GM13977 (cell line): ENCODE data around the gene SPON2.

Experiments used
- DNase-seq: peaks from one replicate; pipeline ENCODE4 v3.0.0; 2012; ENCODE audit warnings: low spot score
- CTCF ChIP-seq: IDR thresholded peaks from 2 replicates; pipeline ENCODE4 v1.5.1; 2012; ENCODE audit warnings: mild to moderate bottlenecking, control low read depth; ENCODE audit not compliant: insufficient read depth; ENCODE audit errors: extremely low read depth, missing control alignments
- in situ Hi-C: fragments of 300-500 bp; cut with MboI; formaldehyde crosslinking; loops from one replicate; pipeline ENCODE4 v1.12.0; 2022; ENCODE audit warnings: low sequenced_read_pairs, low pct_unique_long_range_greater_than_20kb, mixed read lengths, inconsistent platforms; ENCODE audit not compliant: unreplicated experiment

Gene SPON2

GRCh38 chr4:1167244-1167949, 5.0 kb downstream of the SPON2 start:
- TF ChIP-seq CTCF, result peak; percentile 95
- peak; percentile 91 for DNase-seq
- in situ Hi-C loops, result no loop called here

GRCh38 chr4:1166509-1167243, 5.7 kb downstream of the SPON2 start:
- no peak for TF ChIP-seq CTCF
- DNase-seq, result no peak
- in situ Hi-C loops, result no loop called here

- in situ Hi-C loops, result no loop called here
These were observed 7.3 kb downstream of the SPON2 start for GRCh38 chr4:1164956-1165545.

GRCh38 chr4:1164444-1164843, 7.9 kb downstream of the SPON2 start:
- TF ChIP-seq CTCF, result no peak
- in situ Hi-C loops, result no loop called here
- DNase-seq, result no peak

More at GRCh38 chr4:1164956-1165545, 7.3 kb downstream of the SPON2 start:
- no peak for DNase-seq
- no peak for TF ChIP-seq CTCF

- in situ Hi-C loops, result no loop called here
- no peak for DNase-seq
- TF ChIP-seq CTCF, result no peak
These were observed 8.3 kb downstream of the SPON2 start for GRCh38 chr4:1164040-1164439.

- in situ Hi-C loops, result no loop called here
- no peak for TF ChIP-seq CTCF
- DNase-seq, result no peak
These were observed 12.0 kb downstream of the SPON2 start for GRCh38 chr4:1160351-1160750.
